AG04450 (cell line): ENCODE data around the gene COL5A1. TPM values are rescaled to one million over a fixed set of nuclear protein-coding genes. Genes with fewer than 3 reads are reported as not detected.
A peak's percentile ranks its signal among the peaks of the same experiment; 100 is the strongest.

ENCODE experiments used
- CTCF ChIA-PET: fragments of 300-600, 350-600 bp; formaldehyde crosslinking; extraction: SDS; loops from one replicate; lab custom pipeline; 2022; ENCODE audit warnings: antibody characterized with exemption, inconsistent platforms; lab: Charles Lee
- POLR2A ChIA-PET: fragments of 350-600 bp; formaldehyde crosslinking; extraction: SDS; loops from one replicate; lab custom pipeline; 2021; ENCODE audit warnings: antibody characterized with exemption, inconsistent platforms; lab: Yijun Ruan, JAX
- DNase-seq: peaks from one replicate; pipeline ENCODE4 v3.0.0-alpha.2; 2011; ENCODE audit warnings: low read depth, low spot score
- H3K27ac ChIP-seq: one replicate; pipeline ENCODE4 v1.5.1; 2012; ENCODE audit warnings: low read depth, low read length, control low read depth
- H3K27me3 ChIP-seq: one replicate; pipeline ENCODE4 v1.6.0; 2012; ENCODE audit warnings: low read length; ENCODE audit not compliant: control insufficient read depth, insufficient read depth
- H3K4me3 ChIP-seq: 2 replicates; pipeline ENCODE4 v1.5.1; 2011; ENCODE audit warnings: mild to moderate bottlenecking, low read depth, low read length, control low read depth
- H3K9me3 ChIP-seq: 2 replicates; pipeline ENCODE4 v1.5.1; 2012; ENCODE audit warnings: low read length; ENCODE audit not compliant: control insufficient read depth, insufficient read depth
- CTCF ChIP-seq: IDR thresholded peaks from 2 replicates; pipeline ENCODE4 v1.5.1; 2011; ENCODE audit warnings: low read depth, low read length, control low read depth, inconsistent platforms
- polyA plus RNA-seq: library from polyadenylated mRNA; depleted of rRNA; stranded (reverse); fragments of >200 nt; gene quantifications from 2 replicates; pipeline ENCODE4 v1.2.3, GENCODE V29; 2011

Gene COL5A1
- polyA plus RNA-seq, 1 experiment: 73.3 TPM

- peaks cover 7% of the 10 kb centered on the region; the same call in 1 of the 2 replicates for H3K9me3 ChIP-seq
- CTCF ChIA-PET: interaction anchor here (1.5 kb wide), 1 partner anchor 9 kb away, joined by 4 read pairs; no protein-coding TSS in a partner anchor
- no peak overlapping the region for H3K4me3 ChIP-seq
- no peaks in the 10 kb centered on the region for H3K27me3 ChIP-seq
- H3K27ac ChIP-seq: peak overlapping the region; percentile 21
- TF ChIP-seq CTCF: no peak
- no peak for DNase-seq
- POLR2A ChIA-PET: no interaction called here
Observed at GRCh38 chr9:134655586-134656333, 14.2 kb downstream of the COL5A1 start.

GRCh38 chr9:134656334-134657006, 14.9 kb downstream of the COL5A1 start:
- no peak overlapping the region for H3K27ac ChIP-seq
- peaks cover 7% of the 10 kb centered on the region; the same call in 1 of the 2 replicates for H3K9me3 ChIP-seq
- no peak for DNase-seq
- ChIA-PET CTCF (interaction anchor here (1.5 kb wide), 1 partner anchor 10 kb away, joined by 4 read pairs; no protein-coding TSS in a partner anchor), POLR2A (no interaction called here)
- no peaks in the 10 kb centered on the region for H3K27me3 ChIP-seq
- TF ChIP-seq CTCF: 0 out of 2 replicates have a peak, but pooled peaks have one; percentile 10
- no peak overlapping the region for H3K4me3 ChIP-seq

GRCh38 chr9:134657666-134658377, 16.2 kb downstream of the COL5A1 start:
- no peak for TF ChIP-seq CTCF
- no peak for DNase-seq
- POLR2A ChIA-PET: no interaction called here
- H3K27me3 ChIP-seq: no peaks in the 10 kb centered on the region
- no peak overlapping the region for H3K4me3 ChIP-seq
- CTCF ChIA-PET: no interaction called here
- H3K27ac ChIP-seq: no peak overlapping the region
- H3K9me3 ChIP-seq: peaks cover 7% of the 10 kb centered on the region; the same call in 1 of the 2 replicates

- no peak for DNase-seq
- H3K4me3 ChIP-seq: no peak overlapping the region
- no peak for TF ChIP-seq CTCF
- CTCF ChIA-PET: interaction anchor here (0.6 to 1.1 kb wide), 2 partner anchors 202 to 977 kb away, joined by 3 to 4 read pairs; no protein-coding TSS in a partner anchor
- POLR2A ChIA-PET: no interaction called here
- peaks cover 7% of the 10 kb centered on the region; the same call in 1 of the 2 replicates for H3K9me3 ChIP-seq
- no peak overlapping the region for H3K27ac ChIP-seq
- no peaks in the 10 kb centered on the region for H3K27me3 ChIP-seq
Observed at GRCh38 chr9:134658378-134658955, 16.9 kb downstream of the COL5A1 start.
